ENCODE measurements around the gene CYCS. TPM values are rescaled to one million over a fixed set of nuclear protein-coding genes. Genes with fewer than 3 reads are reported as not detected.

The CYCS gene
- total RNA-seq, 1 donor from 2014 or later = 72.6 TPM

DNA sequence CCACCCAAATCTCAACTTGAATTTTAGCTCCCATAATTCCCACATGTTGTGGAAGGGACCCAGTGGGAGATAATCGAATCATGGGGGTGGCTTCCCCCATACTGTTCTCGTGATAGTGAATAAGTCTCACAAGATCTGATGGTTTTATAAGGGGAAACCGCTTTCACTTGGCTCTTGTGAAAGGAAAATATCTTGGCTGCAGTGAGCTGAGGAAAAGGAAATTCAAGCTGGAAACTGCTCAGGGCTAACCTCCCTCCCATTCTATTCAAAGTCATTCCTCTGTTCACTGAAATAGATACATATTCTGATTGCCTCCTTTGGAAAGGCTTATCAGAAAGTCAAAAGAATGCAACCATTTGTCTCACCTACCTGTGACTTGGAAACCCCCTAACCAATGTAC lies 15.8 kb downstream of the CYCS start:
- H3K27me3 Mint-ChIP-seq (ENCODE audit: low read depth) = no peaks in the 10 kb centered on the region
- H3K4me1 Mint-ChIP-seq (ENCODE audit: low read depth) = no peaks in the 10 kb centered on the region
- no peak for DNase-seq (ENCODE audit: low spot score)
- H3K9me3 Mint-ChIP-seq (ENCODE audit: low read depth) = no peaks in the 10 kb centered on the region
- no peak overlapping the region for H3K27ac Mint-ChIP-seq (ENCODE audit: unreplicated experiment)
- H3K36me3 Mint-ChIP-seq (ENCODE audit: low read depth) = no peaks in the 10 kb centered on the region
- TF ChIP-seq, protein P1, sequence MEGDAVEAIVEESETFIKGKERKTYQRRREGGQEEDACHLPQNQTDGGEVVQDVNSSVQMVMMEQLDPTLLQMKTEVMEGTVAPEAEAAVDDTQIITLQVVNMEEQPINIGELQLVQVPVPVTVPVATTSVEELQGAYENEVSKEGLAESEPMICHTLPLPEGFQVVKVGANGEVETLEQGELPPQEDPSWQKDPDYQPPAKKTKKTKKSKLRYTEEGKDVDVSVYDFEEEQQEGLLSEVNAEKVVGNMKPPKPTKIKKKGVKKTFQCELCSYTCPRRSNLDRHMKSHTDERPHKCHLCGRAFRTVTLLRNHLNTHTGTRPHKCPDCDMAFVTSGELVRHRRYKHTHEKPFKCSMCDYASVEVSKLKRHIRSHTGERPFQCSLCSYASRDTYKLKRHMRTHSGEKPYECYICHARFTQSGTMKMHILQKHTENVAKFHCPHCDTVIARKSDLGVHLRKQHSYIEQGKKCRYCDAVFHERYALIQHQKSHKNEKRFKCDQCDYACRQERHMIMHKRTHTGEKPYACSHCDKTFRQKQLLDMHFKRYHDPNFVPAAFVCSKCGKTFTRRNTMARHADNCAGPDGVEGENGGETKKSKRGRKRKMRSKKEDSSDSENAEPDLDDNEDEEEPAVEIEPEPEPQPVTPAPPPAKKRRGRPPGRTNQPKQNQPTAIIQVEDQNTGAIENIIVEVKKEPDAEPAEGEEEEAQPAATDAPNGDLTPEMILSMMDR (IDR thresholded peaks at IDR 0.05) = no peak
- H3K4me3 Mint-ChIP-seq (ENCODE audit: unreplicated experiment) = no peak overlapping the region

GRCh38 chr7:25105911-25106310 lies 19.1 kb downstream of the CYCS start:
- no peak overlapping the region for H3K27ac Mint-ChIP-seq (ENCODE audit: unreplicated experiment)
- DNase-seq (ENCODE audit: low spot score) = no peak
- no peaks in the 10 kb centered on the region for H3K4me1 Mint-ChIP-seq (ENCODE audit: low read depth)
- H3K36me3 Mint-ChIP-seq (ENCODE audit: low read depth) = no peaks in the 10 kb centered on the region
- no peaks in the 10 kb centered on the region for H3K27me3 Mint-ChIP-seq (ENCODE audit: low read depth)
- no peak overlapping the region for H3K4me3 Mint-ChIP-seq (ENCODE audit: unreplicated experiment)
- no peaks in the 10 kb centered on the region for H3K9me3 Mint-ChIP-seq (ENCODE audit: low read depth)
- TF ChIP-seq, protein P1 (IDR thresholded peaks at IDR 0.05) = no peak

GRCh38 chr7:25103773-25104172 lies 21.3 kb downstream of the CYCS start:
- Mint-ChIP-seq H3K9me3 (ENCODE audit: low read depth) (no peaks in the 10 kb centered on the region), H3K27me3 (ENCODE audit: low read depth) (no peaks in the 10 kb centered on the region), H3K36me3 (ENCODE audit: low read depth) (no peaks in the 10 kb centered on the region), H3K27ac (ENCODE audit: unreplicated experiment) (no peak overlapping the region), H3K4me3 (ENCODE audit: unreplicated experiment) (no peak overlapping the region), H3K4me1 (ENCODE audit: low read depth) (no peaks in the 10 kb centered on the region)
- no peak for DNase-seq (ENCODE audit: low spot score)
- TF ChIP-seq, protein P1 (IDR thresholded peaks at IDR 0.05) = no peak

DNA sequence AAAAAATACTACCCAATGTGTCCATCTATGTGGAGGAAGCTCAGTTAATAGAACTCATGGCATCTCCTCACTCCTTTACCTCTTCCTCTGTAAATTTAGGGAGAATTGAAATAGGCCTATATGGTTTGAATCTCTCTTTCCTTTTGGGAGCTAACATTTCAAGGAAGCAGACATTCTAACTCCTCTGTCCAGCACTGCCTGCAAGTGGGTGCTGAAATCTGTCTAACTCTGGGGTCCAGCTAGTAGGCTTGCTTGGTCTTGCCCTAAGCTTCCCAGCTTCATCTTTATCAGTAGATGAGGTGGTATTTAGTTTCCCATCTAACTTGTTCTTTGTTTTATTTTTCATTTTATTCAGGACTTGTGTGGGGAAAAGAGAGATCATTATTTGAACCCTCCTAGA lies 23.2 kb downstream of the CYCS start:
- H3K4me3 Mint-ChIP-seq (ENCODE audit: unreplicated experiment) = no peak overlapping the region
- TF ChIP-seq, protein P1 (IDR thresholded peaks at IDR 0.05) = no peak
- DNase-seq (ENCODE audit: low spot score) = no peak
- no peak overlapping the region for H3K27ac Mint-ChIP-seq (ENCODE audit: unreplicated experiment)
- no peaks in the 10 kb centered on the region for H3K4me1 Mint-ChIP-seq (ENCODE audit: low read depth)
- no peaks in the 10 kb centered on the region for H3K9me3 Mint-ChIP-seq (ENCODE audit: low read depth)
- peaks cover 2% of the 10 kb centered on the region for H3K36me3 Mint-ChIP-seq (ENCODE audit: low read depth)
- no peaks in the 10 kb centered on the region for H3K27me3 Mint-ChIP-seq (ENCODE audit: low read depth)

GRCh38 chr7:25098096-25099046 lies 26.7 kb downstream of the CYCS start:
- no peak overlapping the region for H3K4me3 Mint-ChIP-seq (ENCODE audit: unreplicated experiment)
- peaks cover 2% of the 10 kb centered on the region for H3K27me3 Mint-ChIP-seq (ENCODE audit: low read depth)
- H3K27ac Mint-ChIP-seq (ENCODE audit: unreplicated experiment) = no peak overlapping the region
- DNase-seq (ENCODE audit: low spot score) = no peak
- H3K4me1 Mint-ChIP-seq (ENCODE audit: low read depth) = peaks cover 6% of the 10 kb centered on the region
- H3K36me3 Mint-ChIP-seq (ENCODE audit: low read depth) = peaks cover 2% of the 10 kb centered on the region
- TF ChIP-seq, protein P1 (IDR thresholded peaks at IDR 0.05) = peak; percentile 93
- H3K9me3 Mint-ChIP-seq (ENCODE audit: low read depth) = no peaks in the 10 kb centered on the region
